Glomerular visceral epithelial cell (primary cell): Measurements from ENCODE around the gene DAAM2.
A peak's percentile ranks its signal among the peaks of the same experiment; 100 is the strongest.

Source experiments
- DNase-seq: peaks from one replicate; pipeline ENCODE4 v3.0.0-alpha.2; 2016; ENCODE audit errors: extremely low spot score

Gene DAAM2

DNA sequence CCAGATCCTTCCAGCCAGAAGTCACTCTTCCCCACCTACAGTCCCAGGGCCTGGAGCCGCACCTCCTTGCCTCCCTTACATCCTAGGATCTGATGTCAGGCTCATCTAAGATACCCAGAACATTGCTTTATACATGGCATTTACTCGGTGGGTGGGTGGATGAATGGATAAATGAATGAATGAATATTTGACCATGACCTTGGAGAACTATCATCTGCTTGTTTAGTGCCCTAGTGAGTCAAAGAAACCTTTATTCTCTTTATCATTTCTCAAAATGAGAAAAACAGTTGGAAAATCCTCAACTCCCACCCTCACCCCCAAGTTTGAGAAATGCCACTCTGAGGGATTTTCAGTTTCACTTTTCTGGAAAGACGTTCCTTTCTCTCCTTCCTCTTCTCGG lies 56.0 kb downstream of the DAAM2 start:
- DNase-seq: no peak

DNA sequence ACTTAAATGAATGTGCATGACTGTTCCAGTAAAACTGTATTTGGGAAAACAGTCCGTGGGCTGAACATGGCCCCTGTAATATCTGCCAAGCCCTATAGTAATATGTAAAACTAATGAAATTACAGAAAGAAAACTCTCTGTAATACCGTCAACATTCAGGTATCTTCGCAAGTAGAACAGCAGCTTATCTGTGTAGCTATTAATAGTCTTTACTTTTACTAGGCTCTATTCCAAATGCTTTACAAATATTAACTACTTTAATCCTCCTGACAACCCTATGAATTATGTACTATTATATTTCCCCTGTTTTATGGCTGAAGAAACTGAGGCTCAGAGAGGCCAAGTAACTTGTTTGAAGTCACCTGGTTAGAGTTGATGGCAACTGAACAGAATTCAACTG lies 57.1 kb downstream of the DAAM2 start:
- DNase-seq: no peak

DNA sequence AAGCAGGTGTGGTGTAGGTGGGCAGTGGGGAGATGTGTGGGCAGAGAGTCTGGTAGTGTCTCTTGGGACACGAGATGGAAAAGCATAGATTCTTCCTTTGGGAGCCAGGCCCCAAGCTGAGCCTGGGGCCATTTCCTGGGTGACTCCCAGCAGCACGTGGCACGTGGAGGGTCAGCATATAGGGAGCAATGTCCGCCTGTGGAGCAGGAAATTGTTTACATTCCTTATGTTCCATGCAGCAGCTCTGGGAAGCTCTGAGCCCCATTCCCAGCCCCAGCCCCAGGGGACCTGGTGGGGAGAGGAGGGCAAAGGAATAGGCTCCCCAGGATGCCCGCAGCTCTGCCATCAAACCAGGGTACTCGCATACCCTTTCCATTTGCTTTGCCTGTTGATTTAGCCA lies 57.6 kb downstream of the DAAM2 start:
- no peak for DNase-seq

DNA sequence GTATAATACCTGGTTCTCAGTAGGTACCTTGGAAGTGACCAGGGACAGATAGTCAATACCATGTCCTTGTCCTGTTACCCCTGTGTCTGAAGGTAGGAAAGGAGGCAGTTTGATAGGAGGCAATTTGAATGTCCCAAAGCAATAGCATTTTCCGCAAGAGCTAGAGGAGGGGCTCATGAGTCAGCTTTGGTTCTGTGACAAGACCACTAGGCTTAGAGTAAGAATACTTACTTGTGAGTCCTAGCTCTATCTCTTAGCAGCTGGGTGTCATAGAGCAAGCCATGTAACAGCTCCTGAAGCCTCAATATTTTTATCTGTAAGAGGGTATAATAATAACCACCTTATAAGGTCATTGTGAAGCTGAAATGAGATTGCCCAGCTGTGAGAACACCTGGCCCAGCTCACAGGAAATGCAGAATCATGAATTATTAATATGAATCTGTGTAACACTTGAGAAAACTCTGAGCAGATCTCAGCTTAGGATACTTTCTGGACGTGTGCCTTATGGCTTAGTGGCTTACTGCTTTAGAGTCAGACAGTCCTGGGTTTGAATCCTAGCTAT lies 58.6 kb downstream of the DAAM2 start:
- no peak for DNase-seq

GRCh38 chr6:39851331-39851730 lies 59.2 kb downstream of the DAAM2 start:
- no peak for DNase-seq

DNA sequence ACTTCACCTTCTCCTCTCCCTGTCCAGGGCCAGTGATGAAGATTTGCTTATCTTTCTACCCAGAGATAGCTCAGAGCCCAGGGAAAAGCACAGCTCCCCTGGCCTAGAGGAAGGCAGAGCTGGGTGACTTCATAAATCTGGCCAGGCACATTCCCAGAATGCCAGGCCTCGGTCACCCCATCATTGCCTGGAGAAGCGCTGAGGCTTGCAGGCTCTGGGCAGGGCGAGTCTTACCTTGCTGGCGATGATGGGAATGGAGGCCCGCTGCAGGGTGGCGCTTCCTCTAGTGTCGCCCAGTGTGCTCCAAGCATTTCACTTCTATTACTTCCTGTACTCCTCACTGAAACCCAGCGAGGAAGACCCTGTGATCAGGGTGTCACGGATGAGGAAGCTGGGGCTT lies 60.1 kb downstream of the DAAM2 start:
- DNase-seq: no peak

- DNase-seq: no peak
Measured at GRCh38 chr6:39853604-39854003, 61.4 kb downstream of the DAAM2 start.

GRCh38 chr6:39855356-39855995 lies 63.3 kb downstream of the DAAM2 start:
- no peak for DNase-seq

- no peak for DNase-seq
Measured at GRCh38 chr6:39859025-39859424, 66.8 kb downstream of the DAAM2 start.

GRCh38 chr6:39861663-39862062 lies 69.5 kb downstream of the DAAM2 start:
- DNase-seq: no peak

DNA sequence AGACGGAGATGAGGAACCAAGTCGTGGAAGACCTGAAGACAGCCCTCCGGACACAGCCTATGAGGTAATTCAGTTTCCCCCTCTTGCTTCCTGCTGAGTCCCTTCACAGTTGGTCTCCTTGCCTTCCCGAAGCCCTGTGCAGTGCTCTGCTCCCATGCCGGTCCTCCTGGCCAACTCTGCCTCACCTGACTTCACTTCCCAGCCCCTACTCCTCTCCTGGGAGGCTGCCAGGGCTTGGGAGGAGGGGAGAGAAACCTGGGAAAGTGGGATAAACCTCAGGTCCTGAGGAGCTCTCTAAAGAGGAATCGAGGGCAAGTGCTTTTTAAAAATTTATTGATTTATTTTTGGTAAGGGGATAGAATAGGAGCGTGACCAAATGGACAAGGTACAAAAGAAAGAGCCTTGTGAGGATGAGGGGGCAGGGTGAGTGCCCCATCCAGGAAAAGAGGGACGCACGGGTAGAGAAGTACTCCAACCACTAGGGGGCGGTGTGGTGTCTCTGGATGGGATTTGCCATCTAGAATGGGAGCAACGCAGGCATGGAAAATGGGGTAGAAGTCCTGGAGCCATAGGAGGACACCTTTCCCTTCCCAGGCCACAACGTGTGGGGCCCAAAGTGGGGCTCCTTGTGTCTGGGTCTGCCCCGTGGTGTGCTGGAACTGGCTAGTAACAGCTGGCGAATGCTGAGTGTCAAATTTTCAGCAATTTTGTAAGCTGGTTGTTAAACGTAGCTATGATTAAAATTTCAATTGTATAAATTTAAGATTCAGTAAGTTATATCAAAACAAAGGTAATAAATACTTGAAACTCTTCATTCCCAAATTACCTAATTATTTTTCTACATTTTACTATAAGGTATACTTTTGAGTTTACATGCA lies 73.1 kb downstream of the DAAM2 start:
- DNase-seq: peak; percentile 76

- DNase-seq: no peak
Measured at GRCh38 chr6:39867592-39867991, 75.4 kb downstream of the DAAM2 start.

- no peak for DNase-seq
Measured at GRCh38 chr6:39870950-39871349, 78.8 kb downstream of the DAAM2 start.

GRCh38 chr6:39873439-39873838 lies 81.3 kb downstream of the DAAM2 start:
- DNase-seq: no peak

GRCh38 chr6:39876111-39876510 lies 83.9 kb downstream of the DAAM2 start:
- no peak for DNase-seq

DNA sequence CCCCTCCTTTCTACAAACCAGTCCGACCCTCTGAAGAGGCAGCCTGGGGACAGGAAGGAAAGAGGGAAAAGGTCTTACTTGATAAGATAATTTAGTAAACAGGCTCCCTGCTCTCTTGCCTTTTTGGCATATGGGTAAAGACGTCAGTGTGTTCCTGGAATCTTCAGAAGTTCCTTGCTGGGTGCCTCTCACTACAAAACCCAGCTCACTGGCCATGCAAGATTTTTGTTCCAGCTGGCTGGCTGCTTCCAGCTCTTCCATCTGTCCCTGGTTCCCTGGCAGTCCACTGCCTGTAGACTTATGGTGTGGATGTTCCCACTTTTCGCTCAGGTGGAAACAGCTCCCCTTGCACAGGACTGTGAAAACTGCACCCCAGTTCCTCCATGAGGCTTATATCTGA lies 84.7 kb downstream of the DAAM2 start:
- no peak for DNase-seq

GRCh38 chr6:39879535-39879934 lies 87.4 kb downstream of the DAAM2 start:
- DNase-seq: no peak

- DNase-seq: no peak
Measured at GRCh38 chr6:39880594-39880993, 88.4 kb downstream of the DAAM2 start.

- peak; percentile 65 for DNase-seq
Measured at GRCh38 chr6:39881851-39882530, 89.8 kb downstream of the DAAM2 start.

GRCh38 chr6:39882531-39882899 lies 90.3 kb downstream of the DAAM2 start:
- peak; percentile 96 for DNase-seq

DNA sequence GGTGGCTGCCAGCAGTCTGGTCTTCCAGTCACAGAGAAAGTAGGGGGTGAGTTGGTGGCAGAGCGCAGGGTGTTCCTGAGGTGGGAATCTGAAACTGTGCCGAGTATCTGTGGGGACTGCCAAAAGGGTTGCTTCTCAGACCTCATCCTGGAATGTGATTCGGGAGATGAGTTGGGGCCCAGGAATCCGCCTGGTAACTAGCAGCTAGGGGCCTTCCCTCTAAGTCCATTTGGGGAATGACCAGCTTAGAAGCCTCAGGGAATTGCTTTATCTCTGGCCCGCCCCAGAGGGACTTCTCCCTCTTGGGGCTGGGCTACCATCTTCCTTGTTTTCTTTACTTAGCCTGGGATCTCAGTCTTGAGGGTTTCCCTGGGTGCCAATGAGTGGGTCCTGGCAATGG lies 92.5 kb downstream of the DAAM2 start:
- peak; percentile 89 for DNase-seq

- no peak for DNase-seq
Measured at GRCh38 chr6:39885691-39886090, 93.5 kb downstream of the DAAM2 start.

DNA sequence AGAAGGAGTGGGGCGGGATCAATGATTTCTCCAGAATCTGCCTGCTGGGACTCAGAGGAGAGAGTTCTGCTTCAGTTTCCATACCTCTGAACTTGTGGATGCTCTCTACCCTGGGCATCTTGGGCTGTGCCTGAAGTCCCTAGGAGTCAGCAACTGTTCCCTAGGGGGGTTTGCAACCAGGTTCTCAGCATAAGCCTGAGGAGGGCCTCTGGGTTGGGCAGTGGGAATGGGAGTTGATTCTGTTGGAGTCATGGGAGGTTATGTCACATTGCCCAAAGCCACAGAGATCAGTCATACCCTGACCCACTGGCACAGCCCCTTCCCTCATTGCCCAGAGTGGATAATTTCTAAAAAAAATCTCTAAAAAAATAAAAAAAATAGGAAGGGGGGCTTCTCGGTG lies 94.7 kb downstream of the DAAM2 start:
- peak; percentile 15 for DNase-seq
